WI38 (cell line): ENCODE measurements around the gene RGS16.

Experiments
- H3K4me3 ChIP-seq: 2 replicates; pipeline ENCODE4 v1.5.1; 2011; ENCODE audit warnings: low read depth, mild to moderate bottlenecking, control low read depth, low read length
- TF ChIP-seq, protein P1 (sequence below): IDR thresholded peaks from 2 replicates; pipeline ENCODE4 v1.5.1; 2012; ENCODE audit warnings: low read depth, mild to moderate bottlenecking, control low read depth, low read length

The RGS16 gene

DNA sequence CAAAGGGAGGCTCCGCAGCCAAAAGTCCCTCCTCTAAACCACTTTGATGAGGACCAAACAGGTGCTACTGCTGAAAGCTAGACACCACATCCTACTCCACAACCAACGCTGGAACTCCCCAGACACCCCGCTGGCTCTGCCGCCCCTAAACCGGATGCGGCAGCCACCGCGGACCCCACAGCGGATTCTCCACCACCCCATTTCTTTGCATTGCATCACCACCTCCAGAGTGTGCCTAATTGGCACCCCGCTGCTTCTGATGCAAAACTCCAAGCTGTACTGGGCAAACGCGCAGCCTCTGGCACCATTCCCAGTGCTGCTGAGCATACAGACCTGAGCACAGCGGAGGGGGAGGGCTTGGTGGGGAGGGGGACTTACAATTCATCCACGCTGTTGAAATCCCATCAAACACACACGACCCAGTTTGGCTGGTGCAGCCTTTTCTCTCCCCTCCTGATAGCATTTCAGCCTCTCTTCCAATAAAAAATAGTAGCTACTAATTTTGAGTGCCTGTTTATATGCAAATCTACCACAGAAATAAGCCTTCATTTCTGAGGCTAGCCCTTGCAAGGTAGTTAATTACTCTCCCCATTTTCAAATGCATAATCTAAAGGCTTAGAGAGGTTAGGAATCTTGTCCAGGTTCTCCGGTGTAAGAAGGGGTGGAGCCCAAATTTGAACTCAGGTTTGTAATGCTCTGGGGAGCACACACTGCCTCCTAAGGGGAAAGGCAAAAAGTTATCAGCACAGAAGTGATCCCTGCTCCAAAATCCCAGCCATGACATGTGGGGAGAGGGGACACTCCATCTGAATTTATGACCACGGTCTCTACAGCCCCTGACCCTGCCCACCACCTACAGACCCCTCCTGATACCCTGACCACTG, 12.2 kb upstream of the RGS16 start:
- H3K4me3 ChIP-seq: no peak overlapping the region
- TF ChIP-seq, protein P1, sequence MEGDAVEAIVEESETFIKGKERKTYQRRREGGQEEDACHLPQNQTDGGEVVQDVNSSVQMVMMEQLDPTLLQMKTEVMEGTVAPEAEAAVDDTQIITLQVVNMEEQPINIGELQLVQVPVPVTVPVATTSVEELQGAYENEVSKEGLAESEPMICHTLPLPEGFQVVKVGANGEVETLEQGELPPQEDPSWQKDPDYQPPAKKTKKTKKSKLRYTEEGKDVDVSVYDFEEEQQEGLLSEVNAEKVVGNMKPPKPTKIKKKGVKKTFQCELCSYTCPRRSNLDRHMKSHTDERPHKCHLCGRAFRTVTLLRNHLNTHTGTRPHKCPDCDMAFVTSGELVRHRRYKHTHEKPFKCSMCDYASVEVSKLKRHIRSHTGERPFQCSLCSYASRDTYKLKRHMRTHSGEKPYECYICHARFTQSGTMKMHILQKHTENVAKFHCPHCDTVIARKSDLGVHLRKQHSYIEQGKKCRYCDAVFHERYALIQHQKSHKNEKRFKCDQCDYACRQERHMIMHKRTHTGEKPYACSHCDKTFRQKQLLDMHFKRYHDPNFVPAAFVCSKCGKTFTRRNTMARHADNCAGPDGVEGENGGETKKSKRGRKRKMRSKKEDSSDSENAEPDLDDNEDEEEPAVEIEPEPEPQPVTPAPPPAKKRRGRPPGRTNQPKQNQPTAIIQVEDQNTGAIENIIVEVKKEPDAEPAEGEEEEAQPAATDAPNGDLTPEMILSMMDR: no peak

- peak overlapping the region; percentile 56 for H3K4me3 ChIP-seq
- TF ChIP-seq, protein P1: no peak
Measured at GRCh38 chr1:182615468-182616129, 11.4 kb upstream of the RGS16 start.

DNA sequence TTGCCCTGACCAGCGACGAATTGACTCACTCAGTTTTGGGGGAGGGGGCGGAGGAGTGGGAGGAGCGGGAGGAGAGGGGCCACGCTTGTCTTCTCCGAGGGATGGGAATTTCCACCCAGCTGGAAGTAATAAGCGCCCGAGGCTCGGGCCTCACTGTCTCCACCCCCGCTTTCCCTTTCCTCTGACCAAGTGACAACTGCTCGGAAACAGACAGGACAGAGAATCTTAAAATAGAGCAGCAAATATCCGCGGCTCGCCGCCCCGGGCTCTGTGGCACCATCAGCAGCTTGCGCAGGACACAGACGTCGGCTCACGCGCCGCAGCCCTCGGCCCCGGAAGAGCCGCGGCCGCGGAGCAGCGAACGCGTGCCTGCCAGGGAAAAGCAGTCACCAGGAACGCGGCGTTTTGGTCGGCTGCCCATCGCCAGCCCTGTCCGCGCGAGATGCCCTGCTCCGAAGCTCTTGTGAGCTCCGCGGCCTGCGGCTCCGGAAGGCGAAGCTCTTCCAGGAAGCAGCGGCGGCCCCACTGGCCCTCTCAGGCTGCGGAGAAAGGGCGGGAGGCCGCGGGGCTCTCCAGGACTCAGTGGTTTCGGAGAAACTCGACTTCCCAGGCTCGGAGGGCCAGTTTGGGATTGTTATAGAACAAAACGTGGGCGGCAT, 10.7 kb upstream of the RGS16 start:
- H3K4me3 ChIP-seq: peak overlapping the region; percentile 56
- TF ChIP-seq, protein P1: no peak

DNA sequence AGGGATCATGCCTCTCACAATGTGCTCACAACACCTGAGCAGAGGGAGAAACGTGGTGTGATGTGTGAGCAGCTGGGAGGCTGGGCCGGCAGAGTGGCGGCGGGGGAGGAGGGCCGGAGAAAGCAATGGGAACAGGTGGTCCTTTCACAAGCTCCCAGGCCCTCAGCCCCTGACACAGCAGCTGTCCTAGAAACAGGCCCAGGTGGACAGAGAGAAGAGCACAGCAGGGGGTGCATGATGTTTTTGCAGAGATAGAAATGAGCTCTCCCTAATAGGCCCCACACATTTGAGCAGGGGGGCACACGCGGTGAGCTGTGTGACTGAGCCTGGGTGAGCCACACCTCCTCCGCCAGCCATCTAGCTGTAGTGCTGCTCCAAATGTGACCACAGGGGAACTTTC, 7.6 kb upstream of the RGS16 start:
- H3K4me3 ChIP-seq: no peak overlapping the region
- TF ChIP-seq, protein P1: no peak

- TF ChIP-seq, protein P1: no peak
- H3K4me3 ChIP-seq: no peak overlapping the region
Measured at GRCh38 chr1:182611326-182611725, 7.1 kb upstream of the RGS16 start.

GRCh38 chr1:182610606-182611194, 6.5 kb upstream of the RGS16 start:
- no peak overlapping the region for H3K4me3 ChIP-seq
- TF ChIP-seq, protein P1: no peak
